ENCODE results near the gene SSRP1.
A peak's percentile ranks its signal among the peaks of the same experiment; 100 is the strongest.

Gene SSRP1

DNA sequence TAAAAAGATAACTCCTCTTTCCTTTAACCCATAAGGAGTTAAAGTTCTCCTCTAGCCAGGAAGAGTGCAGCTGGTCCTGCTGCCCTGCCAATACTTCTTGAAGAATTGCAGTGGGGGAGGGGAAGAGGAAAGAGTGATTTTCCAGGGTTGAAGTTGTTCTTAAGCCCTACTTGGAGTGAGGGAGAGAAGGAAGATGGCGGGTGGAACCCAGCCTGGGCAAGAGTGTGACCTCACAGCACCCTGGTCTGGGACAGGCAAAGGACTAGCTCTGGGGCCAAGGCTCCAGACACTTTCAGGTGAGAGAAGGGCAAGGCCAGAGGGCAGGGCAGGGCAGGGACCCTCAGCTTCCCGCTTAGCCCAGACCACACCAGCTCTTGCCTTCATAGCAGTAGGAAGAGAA is 17.5 kb downstream of the SSRP1 start:
- DNase-seq (ENCODE audit: low read depth in 2 of 2, low spot score in 1 of 2): no peak

DNA sequence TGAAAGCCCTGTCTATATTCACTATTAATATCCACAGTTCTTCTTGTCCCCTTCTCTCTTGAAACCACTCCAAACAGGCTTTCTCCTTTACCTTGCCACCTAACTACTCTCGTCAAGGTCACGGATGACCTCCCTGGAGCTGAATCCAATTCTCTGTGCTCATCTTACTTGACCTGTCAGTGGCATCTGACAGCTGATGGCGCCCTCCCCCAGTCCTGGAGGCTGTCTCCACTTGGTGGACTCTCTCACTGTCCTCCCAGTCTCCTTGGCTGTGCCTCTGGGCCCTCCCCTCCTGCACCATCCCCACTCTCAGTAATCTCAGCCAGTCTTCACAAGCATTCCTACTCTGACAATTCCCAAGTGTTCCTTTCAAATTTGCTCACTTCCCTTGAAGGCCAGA is 19.7 kb downstream of the SSRP1 start:
- DNase-seq (ENCODE audit: low read depth in 2 of 2, low spot score in 1 of 2): no peak

DNA sequence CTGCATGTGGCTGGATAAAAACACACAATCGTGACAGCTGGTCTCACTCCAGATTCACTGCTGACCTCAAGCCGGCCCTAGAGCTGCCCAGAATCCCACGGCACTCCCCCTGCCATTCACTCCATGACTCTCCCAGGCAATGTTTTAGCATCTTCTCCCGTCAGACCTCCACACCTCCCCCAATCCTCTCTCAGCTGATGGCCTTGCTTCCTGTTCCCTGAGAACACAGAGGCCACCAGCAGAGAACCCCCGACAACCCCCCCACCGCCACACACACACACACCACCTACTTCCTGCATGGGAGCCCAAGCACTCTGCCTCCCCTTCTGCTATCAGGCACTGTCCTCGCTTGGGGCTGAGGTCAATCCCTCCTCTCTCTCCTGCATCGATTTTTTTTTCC is 20.2 kb downstream of the SSRP1 start:
- no peak for DNase-seq (ENCODE audit: low read depth in 2 of 2, low spot score in 1 of 2)

DNA sequence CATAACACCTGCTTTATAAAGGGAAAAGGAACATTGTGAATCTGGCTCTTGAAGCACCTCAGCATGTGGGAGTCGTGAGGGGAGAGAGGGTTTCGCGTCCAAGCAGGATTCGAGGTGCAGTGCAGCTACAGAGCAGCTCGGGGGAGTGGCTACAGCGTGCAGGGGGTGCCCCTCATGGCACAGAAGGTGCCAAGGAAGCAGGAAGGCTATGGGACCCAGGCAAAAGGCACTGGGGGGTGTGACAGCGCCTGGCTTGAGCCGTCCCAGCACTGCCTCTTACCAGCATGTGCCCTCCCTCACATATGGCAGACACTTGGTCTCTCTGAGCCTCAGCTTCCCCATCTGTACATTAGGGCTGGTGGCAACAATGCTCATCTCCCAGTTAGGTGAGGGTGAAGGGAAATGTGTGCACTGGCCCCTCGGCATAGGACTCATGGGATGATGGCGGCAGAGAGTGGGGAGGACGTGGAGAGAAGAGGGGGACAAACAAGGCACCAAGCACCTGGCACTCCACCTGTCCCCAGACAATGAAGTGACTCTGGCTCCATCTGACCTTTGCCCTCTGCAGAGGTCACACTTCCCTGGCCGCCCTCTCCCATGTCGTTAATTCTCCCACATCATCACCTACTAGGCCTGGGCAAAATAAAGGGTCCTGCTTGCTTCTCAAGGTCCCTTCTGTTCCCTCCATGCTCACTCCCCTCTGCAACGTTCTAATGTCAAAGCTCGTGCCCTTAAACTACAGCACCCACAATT is 21.3 kb downstream of the SSRP1 start:
- no peak for DNase-seq (ENCODE audit: low read depth in 2 of 2, low spot score in 1 of 2)

DNA sequence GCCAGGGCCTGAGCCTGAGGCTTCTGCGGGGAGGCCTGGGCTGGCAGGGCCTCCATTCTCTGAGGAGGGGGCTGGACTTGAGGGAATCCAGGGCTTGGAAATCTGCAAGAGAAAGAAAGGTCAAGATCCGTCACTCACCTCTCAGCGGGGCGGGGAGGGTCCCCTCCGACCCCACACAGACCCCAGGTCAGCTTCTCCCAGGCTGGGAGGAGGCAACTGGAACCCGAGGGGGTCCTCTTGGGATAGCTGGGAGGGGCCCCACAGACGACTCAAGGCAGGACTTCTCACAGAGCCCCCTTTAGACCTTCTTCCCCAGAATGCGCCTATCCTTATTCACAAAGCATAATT is 21.9 kb downstream of the SSRP1 start:
- no peak for DNase-seq (ENCODE audit: low read depth in 2 of 2, low spot score in 1 of 2)

DNA sequence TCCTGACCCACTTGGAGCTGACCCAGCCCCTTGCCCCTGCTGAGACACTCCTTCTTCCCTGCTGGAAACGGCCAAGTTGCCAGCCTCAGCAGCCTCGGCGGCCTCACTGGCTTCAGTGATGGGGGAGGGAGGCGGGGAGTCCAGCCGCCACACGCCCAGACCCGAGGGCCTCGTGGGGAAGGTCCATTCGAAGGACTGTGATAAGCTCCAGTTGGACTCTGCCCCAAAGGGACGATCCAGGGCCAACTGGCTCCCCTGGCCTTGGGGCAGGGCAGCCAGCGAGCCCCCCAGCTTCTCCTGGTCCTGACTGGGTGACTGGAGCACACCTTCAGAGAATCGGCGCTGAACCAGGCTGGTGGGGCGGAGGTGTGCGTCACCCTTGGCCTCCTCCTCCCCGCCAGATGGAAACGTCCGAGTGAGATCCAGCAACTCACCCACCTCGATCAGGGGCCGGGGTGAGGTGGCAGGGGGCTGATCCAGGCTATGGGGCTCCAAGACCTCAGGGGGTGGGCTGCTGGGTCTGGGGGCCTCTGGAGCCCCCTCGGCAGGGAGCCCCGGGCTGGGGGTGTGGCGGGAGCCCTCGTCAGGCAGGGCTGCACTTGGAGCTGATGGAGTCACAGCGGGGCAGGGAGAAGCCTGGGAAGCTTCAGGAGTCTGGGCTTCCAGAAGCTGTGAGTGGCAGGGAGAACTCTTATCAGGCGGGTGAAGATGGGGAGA is 22.5 kb downstream of the SSRP1 start:
- no peak for DNase-seq (ENCODE audit: low read depth in 2 of 2, low spot score in 1 of 2)

DNA sequence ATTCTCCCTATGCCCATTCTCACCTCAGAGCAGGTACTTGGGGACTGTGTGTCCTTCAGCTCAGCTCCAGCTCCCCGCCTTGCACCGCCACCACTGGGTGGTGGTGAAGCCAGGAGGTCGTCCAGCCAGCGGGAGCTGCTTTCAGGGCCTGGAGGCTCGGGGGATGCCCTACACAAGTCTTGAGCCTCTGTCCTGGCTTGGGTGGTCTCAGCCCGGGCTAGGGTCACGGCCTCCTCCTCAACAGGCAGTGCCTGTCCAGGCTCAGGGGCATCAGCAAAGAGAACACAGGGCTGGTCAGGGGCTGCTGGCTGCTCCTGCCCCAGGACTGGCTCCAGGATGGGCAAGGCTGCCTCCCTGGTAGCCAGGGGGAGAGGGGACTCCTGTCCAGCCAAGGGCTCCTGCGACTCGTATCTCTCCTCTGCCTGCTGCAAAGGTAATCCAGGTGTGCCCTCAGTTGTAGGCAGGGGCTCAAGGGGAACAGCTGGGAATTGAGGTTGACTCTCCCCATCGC is 23.1 kb downstream of the SSRP1 start:
- DNase-seq (ENCODE audit: low read depth in 2 of 2, low spot score in 1 of 2): no peak

DNA sequence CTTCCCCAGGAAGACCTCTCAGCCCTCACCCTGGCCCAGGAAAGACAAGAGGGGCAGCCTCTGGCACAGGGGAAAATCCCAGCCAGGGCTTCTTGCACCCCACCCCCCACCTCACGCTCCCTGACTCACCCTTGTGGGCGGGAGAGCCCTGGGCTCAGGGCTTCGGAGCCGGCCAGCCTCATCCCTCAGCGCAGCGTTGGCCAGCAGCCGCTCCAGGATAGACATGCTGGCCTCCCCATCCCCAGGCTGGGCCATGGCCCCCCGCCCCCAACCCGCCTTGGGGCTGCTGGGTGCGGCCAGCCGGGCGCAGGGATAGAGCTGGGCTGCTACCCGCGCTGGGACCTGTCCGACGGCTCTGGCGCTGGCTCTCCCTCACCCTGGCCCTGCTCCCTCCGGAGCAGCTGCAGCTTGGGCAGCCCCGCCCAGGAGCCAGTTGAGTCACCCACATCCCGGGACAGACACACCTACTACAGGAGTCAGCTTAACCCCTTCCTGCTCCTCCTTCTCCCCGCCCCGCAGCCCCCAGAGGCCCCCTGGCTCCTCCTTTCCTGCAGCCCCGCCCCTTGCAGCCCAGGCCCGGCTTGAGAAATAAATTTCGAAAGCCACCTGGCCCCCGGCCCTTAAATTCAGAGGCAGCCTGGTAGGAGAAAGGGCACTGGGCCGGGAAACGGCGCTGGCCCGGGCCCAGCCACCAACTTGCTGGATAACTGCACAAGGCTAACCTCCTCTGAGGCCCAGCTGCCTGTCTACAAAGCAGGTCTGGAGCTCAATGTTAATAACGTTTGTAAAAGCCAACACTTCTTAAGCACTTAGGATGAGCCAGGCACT is 24.4 kb downstream of the SSRP1 start:
- peak in 1 of 2 donors; percentile 22 for DNase-seq (ENCODE audit: low read depth in 2 of 2, low spot score in 1 of 2)

DNA sequence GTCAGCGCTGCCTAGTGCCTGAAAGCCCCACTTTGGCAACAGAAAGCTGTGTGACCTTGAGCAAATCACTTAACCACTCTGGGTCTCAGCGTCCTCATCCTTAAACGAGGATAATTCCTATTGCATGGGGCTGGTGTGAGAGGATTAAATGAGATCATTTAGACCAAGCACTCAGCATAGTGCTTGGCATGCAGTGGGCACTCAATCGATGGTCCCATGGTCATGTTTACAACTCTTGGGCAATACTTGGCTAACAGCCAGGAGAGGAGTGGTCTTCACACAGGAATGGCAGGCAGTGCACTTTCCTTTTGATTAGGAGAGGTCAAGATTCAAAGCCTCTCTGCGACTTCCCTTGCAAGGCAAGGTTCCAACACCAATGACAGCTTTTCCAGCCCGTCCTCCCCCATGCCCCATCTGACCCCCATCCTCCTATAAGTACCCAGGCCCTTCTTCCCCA is 25.0 kb downstream of the SSRP1 start:
- DNase-seq (ENCODE audit: low read depth in 2 of 2, low spot score in 1 of 2): no peak

DNA sequence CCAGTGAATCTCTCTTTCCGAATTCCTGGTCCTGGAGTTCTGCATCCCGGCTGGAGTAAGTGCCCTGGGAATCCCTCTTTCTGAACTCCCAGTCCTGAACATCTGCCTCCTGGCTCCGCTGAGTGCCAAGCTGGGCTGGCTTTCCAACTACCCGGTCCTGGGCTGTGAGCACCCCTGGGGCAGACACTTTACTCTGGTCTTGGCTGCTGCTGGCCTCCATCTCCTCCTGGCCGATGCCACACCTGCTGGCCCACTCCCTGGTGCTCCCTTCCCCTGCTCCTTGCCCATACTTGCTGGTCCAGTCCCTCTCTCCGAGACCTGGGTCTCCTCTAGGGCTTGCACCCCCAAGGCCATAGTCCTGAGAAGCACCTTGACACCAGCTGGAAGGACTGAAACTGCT is 25.6 kb downstream of the SSRP1 start:
- no peak for DNase-seq (ENCODE audit: low read depth in 2 of 2, low spot score in 1 of 2)

DNA sequence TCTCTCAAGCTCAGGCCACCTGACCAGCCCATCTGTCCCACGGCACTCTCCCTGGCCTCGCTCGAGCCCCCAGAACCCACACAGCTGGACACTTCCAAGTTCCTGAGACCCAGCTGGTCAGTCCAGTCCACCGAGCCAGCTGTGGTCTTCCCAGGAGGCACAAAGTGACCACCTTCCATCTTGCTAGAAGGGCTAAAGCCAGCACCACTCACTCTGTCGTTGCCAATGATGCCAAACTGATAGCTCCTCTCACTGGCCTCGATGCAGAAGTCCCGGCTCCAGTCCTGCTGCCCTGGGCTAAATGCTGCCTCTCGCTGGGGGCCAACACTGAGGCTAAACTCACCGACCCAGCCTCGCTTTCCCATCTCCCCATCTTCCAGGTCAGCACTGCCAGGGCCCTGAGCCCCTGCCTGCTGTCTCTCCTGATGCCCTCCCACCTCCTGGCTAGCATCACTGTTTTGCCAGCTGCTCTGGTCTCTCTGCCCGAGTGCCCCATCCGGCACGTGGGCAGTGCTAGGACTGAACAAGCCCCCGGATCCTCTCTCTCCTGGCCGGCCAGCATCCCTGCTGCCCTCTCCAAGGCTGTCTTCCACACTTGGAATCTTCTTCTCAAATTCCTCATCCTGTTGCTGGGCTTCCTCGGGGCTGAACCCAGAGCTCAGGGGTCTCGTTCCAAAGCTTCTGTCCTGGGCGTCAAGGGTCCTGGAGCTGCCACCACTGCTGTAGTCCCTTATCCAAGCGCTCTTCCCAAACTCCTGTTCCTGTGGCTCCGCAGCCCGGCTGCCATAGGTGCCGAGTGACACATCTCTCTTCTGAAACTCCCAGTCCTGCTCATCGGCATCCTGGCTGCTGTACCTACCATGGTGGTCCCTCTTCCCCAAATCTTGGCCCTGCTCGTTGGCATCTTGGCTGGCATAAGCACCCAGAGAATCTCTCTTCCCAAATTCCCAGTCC is 26.3 kb downstream of the SSRP1 start:
- no peak for DNase-seq (ENCODE audit: low read depth in 2 of 2, low spot score in 1 of 2)

DNA sequence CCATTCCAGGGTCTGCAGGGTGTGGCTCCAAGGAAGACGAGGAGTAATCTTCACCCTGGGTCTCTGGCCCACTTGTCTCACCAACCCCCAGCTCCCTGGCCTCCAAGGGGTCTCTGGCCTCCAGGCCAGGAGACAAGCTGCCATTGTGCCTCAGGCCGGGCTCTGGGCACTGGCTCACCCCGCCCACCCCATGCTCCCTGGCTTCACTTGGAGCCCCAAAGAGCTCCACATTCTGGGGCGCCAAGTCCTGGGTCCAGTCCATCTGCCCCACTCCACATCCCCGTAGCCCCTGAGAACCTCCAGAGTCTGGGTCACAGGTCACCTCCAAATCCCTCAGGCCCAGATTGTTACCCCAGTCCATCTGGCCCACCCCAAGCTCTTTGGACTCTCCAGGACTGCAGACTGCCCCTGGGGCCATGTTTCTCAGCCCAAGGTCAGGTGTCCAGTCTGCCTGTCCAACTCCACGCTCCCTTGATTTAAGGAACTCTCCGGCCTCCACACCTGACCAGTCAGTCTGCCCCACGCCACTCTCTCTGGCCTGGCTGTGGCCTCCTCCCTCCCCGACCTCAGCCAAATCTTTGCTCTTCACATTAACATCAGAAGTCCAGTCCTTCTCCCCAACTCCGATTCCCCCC is 27.1 kb downstream of the SSRP1 start:
- no peak for DNase-seq (ENCODE audit: low read depth in 2 of 2, low spot score in 1 of 2)

DNA sequence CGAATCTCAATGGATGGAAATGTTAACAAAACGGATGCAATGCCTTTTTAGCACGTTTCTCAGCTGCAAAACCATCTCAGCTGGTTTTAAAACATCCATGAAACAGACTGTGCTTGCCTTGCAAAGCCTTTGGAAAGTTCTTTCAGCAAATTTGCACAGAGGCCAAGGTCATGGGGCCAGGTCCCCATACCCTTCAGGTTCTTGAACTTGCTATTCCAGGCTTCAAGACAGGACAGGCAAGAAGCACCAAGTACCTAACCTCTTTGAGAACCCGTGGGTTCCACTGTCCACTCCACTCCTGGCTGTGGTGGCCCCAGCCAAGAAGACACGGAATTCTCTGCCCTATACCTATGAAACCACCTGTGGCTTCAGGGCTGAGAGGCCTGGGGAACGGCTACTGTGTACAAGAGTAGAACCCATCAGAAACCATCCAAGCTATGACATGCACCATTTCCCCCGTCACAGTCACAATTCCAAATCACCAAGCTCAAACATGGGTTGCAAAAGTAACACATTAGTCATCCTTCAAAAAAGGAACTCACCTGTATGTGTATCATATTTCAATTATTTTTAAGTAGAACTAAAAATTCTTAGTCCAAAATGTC is 27.9 kb downstream of the SSRP1 start:
- DNase-seq (ENCODE audit: low read depth in 2 of 2, low spot score in 1 of 2): no peak

DNA sequence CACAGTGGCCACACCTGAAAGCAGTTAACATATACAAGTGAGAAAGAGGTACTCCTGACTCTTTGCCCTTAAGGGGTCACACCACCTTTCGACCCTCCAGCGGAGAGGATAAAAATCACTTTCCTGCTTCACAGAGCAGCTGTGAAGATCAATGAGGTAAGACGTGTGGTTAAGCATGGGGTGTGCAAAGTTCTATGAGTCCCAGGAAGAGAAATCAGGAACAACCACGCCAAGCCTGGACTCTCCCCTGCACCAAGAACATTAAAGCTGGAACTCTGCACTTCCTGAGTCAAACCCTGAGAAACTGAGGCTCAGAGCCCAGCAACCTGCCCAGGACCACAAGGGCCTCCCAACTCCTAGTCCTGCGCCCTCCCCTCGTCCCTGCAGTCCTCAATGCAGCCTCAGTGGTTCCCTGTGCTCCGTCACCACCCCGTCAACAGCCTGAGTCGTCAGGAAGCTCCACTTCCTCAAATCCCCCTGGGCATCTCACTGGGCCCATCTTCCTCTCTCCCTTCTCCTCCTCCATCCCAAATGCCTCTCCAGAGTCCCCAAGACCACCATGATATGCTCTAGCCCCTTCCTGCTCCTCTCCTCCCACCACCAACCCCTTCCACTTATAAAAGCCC is 28.6 kb downstream of the SSRP1 start:
- DNase-seq (ENCODE audit: low read depth in 2 of 2, low spot score in 1 of 2): no peak

DNA sequence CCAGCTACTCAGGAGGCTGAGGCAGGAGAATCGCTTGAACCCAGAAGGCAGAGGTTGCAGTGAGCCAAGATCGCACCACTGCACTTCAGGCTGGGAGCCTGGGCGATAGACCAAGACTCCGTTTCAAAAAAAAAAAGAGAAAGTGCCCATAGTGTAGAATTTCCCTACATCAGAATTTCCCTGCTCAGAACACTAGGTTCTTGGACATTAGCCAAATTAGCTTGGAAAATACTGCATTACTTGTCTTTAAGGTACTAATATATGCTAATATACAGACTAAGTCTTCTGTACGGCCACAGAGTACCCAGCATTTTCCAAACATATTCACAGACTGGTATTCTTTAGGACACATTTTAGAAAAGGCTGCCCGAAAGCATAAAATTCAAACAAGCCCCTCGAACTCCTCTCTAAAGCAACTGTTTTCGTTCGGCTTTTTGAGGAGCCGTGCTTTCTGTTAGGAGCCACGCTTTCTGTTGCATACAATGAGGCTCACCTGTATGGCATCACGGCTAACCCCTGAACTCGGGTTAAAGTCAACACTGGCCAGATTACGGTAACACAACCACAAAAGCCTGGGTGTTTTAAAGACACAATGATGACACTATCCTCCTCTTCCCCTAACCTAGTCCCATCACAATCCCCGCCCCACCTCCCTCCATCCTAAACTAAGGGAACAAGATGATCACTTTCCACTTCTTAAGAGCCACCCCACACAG is 29.4 kb downstream of the SSRP1 start:
- no peak for DNase-seq (ENCODE audit: low read depth in 2 of 2, low spot score in 1 of 2)

DNA sequence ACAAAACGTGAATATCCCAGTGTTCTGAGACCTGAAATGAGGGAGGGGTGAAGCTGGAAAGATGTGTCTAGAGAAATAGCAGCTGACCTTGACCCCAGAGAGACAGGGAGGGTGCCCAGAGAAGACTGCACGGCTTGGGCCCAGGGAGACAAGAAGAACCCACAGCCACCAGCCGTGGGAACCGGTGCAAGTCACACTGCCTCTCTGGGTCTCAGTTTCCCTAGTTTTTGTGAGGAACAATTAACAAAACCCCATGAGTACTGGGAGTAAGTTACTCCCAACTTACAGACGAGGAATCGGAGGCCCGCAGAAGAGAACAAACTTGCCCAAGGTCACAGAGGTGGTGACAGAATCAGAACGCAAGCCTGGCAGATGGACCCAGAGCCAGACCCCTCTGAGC is 30.2 kb downstream of the SSRP1 start:
- DNase-seq (ENCODE audit: low read depth in 2 of 2, low spot score in 1 of 2): no peak

DNA sequence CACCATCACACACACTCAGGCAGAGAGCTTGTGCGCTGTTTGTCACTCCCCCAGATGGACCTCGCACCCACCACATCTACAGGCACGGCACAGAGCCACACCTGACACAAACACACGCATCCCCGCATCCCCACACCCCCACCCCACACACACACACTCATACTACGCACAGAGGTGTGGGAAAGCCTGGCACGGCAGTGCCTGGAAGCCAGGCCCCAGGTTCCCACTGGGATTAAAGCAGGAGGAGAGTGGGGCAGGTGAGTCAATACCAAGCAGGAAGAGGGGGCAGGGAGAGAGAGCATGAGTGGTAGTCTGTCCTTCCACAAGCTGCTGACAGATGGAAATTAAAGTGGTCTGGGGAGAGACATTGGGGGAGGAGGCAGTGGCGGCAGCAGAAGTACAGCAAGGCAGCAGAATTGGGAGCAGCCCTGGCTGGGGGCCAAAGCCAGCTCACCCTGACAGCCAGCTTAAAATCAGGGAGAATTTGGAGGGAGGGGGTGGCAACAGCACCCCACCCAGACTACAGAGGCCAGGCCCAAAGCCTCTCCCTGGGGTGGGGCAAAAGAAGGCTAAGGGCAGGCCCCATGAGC is 31.6 kb downstream of the SSRP1 start:
- DNase-seq (ENCODE audit: low read depth in 2 of 2, low spot score in 1 of 2): no peak

DNA sequence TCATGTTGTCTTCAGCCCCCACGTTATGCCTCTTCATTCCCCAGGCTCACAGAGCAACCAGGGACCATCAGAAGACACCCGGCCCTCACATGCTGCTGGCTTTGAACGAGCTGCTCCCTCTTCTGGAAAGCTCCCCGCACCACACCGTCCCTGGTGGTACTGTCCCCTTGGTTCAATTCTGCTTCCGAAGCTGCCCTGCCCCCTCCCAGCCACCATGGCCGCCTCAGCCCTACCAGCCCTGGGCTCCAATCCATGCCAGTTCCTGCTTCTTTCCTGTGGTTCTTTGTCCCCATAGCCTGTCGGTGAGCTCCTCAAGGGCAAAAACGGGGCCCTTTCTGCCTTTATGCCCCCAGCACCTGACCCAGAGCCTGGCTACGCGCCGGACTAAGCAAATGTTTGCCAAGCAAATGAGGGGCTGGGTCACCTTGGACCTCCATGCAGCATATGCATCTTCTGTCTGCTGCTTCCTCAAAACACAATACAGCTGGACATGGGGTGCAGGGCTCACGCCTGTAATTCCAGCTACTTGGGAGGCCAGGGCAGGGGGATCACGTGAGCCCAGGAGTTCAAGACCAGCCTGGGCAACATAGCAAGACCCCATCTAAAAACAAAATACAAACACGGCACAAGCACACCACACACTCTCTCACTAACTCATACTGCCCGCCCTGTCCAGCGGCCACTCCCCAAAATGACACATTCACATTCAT is 32.3 kb downstream of the SSRP1 start:
- DNase-seq (ENCODE audit: low read depth in 2 of 2, low spot score in 1 of 2): no peak

All from stimulated activated CD8-positive, alpha-beta memory T cell treated with anti-CD3 and anti-CD28 coated beads, Interleukin-4, amount 100 ng/mL, for 4 hours (primary cell).